Mucosa of rectum (tissue), 2 donors: ENCODE measurements around the gene TMEM151A.

ENCODE experiments used
- H3K27ac ChIP-seq, 2 donors: one replicate each; pipeline ENCODE4 v1.7.0; 2013; ENCODE audit warnings: inconsistent platforms in 2 of 2, low read depth in 2 of 2, low read length in 2 of 2
- H3K27me3 ChIP-seq, 2 donors: one replicate each; pipeline ENCODE4 v1.7.0; 2013; ENCODE audit warnings: low read length in 2 of 2; ENCODE audit not compliant: control insufficient read depth in 2 of 2, insufficient read depth in 2 of 2
- H3K36me3 ChIP-seq, 2 donors: one replicate each; pipeline ENCODE4 v1.7.0; 2013; ENCODE audit warnings: low read length in 2 of 2; ENCODE audit not compliant: control insufficient read depth in 2 of 2, insufficient read depth in 2 of 2
- H3K4me1 ChIP-seq, 2 donors: one replicate each; pipeline ENCODE4 v1.7.0; 2013; ENCODE audit warnings: low read length in 2 of 2, mild to moderate bottlenecking in 1 of 2; ENCODE audit not compliant: control insufficient read depth in 2 of 2, insufficient read depth in 2 of 2
- H3K4me3 ChIP-seq, 2 donors: one replicate each; pipeline ENCODE4 v1.7.0; 2013; ENCODE audit warnings: low read length in 2 of 2
- H3K9ac ChIP-seq, 2 donors: one replicate each; pipeline ENCODE4 v1.7.0; 2013; ENCODE audit warnings: low read length in 2 of 2, low read depth in 1 of 2, mild to moderate bottlenecking in 1 of 2
- H3K9me3 ChIP-seq, 2 donors: one replicate each; pipeline ENCODE4 v1.7.0; 2013; ENCODE audit warnings: low read length in 2 of 2; ENCODE audit not compliant: control insufficient read depth in 2 of 2
- donor health status: healthy.
- donor health status: Normal muscosa, but diverticular disease.

TMEM151A gene

GRCh38 chr11:66289548-66290329 is 2.0 kb upstream of the TMEM151A start:
- peak overlapping the region; percentile 88 to 91 for H3K4me3 ChIP-seq
- peaks cover 17 to 22% of the 10 kb centered on the region in 2 donors for H3K27me3 ChIP-seq
- H3K4me1 ChIP-seq: peaks cover 18 to 21% of the 10 kb centered on the region in 2 donors
- H3K9ac ChIP-seq: peak overlapping the region; percentile 84 to 85
- H3K27ac ChIP-seq: peak overlapping the region; percentile 92 to 93
- H3K9me3 ChIP-seq: no peaks in the 10 kb centered on the region
- peaks cover 5 to 6% of the 10 kb centered on the region in 2 donors for H3K36me3 ChIP-seq

- H3K4me3 ChIP-seq: peak overlapping the region in 1 of 2 donors; percentile 91
- H3K4me1 ChIP-seq: peaks cover 18 to 21% of the 10 kb centered on the region in 2 donors
- H3K36me3 ChIP-seq: peaks cover 2 to 5% of the 10 kb centered on the region in 2 donors
- no peak overlapping the region for H3K9ac ChIP-seq
- H3K27me3 ChIP-seq: peaks cover 17 to 22% of the 10 kb centered on the region in 2 donors
- H3K27ac ChIP-seq: no peak overlapping the region
- no peaks in the 10 kb centered on the region for H3K9me3 ChIP-seq
Measured at GRCh38 chr11:66290330-66290621, 1.4 kb upstream of the TMEM151A start.

GRCh38 chr11:66291303-66291705 is 390 bp upstream of the TMEM151A start:
- Histone ChIP-seq H3K9me3 (no peaks in the 10 kb centered on the region), H3K4me1 (peaks cover 18 to 21% of the 10 kb centered on the region in 2 donors), H3K36me3 (peaks cover 0 to 2% of the 10 kb centered on the region in 2 donors), H3K9ac (no peak overlapping the region), H3K27ac (no peak overlapping the region), H3K4me3 (peak overlapping the region in 1 of 2 donors; percentile 39), H3K27me3 (peaks cover 17 to 22% of the 10 kb centered on the region in 2 donors)

- Histone ChIP-seq H3K4me1 (peaks cover 17 to 18% of the 10 kb centered on the region in 2 donors), H3K27ac (no peak overlapping the region), H3K9ac (no peak overlapping the region), H3K36me3 (no peaks in the 10 kb centered on the region), H3K4me3 (no peak overlapping the region), H3K9me3 (no peaks in the 10 kb centered on the region), H3K27me3 (peaks cover 17 to 22% of the 10 kb centered on the region in 2 donors)
Measured at GRCh38 chr11:66292543-66293332, 1.0 kb downstream of the TMEM151A start.

- no peak overlapping the region for H3K27ac ChIP-seq
- H3K36me3 ChIP-seq: no peaks in the 10 kb centered on the region
- H3K4me1 ChIP-seq: peaks cover 11 to 12% of the 10 kb centered on the region in 2 donors
- H3K4me3 ChIP-seq: no peak overlapping the region
- no peaks in the 10 kb centered on the region for H3K9me3 ChIP-seq
- H3K9ac ChIP-seq: no peak overlapping the region
- peaks cover 17 to 22% of the 10 kb centered on the region in 2 donors for H3K27me3 ChIP-seq
Measured at GRCh38 chr11:66293352-66293751, 1.7 kb downstream of the TMEM151A start.

GRCh38 chr11:66293777-66294625 is 2.3 kb downstream of the TMEM151A start:
- peaks cover 8 to 10% of the 10 kb centered on the region in 2 donors for H3K4me1 ChIP-seq
- H3K27me3 ChIP-seq: peaks cover 17 to 22% of the 10 kb centered on the region in 2 donors
- H3K27ac ChIP-seq: no peak overlapping the region
- H3K9me3 ChIP-seq: no peaks in the 10 kb centered on the region
- no peaks in the 10 kb centered on the region for H3K36me3 ChIP-seq
- no peak overlapping the region for H3K9ac ChIP-seq
- H3K4me3 ChIP-seq: no peak overlapping the region

- Histone ChIP-seq H3K4me1 (peaks cover 3 to 4% of the 10 kb centered on the region in 2 donors), H3K27ac (no peak overlapping the region), H3K9ac (no peak overlapping the region), H3K27me3 (peaks cover 17 to 22% of the 10 kb centered on the region in 2 donors), H3K36me3 (no peaks in the 10 kb centered on the region), H3K4me3 (no peak overlapping the region), H3K9me3 (no peaks in the 10 kb centered on the region)
Measured at GRCh38 chr11:66294626-66295620, 3.2 kb downstream of the TMEM151A start.

- no peaks in the 10 kb centered on the region for H3K36me3 ChIP-seq
Measured at GRCh38 chr11:66297610-66298009, 5.9 kb downstream of the TMEM151A start.

GRCh38 chr11:66299186-66299585 is 7.5 kb downstream of the TMEM151A start:
- H3K4me1 ChIP-seq: no peaks in the 10 kb centered on the region

More at GRCh38 chr11:66297610-66298009, 5.9 kb downstream of the TMEM151A start:
- H3K4me3 ChIP-seq: no peak overlapping the region
- no peak overlapping the region for H3K9ac ChIP-seq
- H3K27ac ChIP-seq: no peak overlapping the region
- no peaks in the 10 kb centered on the region for H3K4me1 ChIP-seq
- H3K27me3 ChIP-seq: peaks cover 8 to 12% of the 10 kb centered on the region in 2 donors
- H3K9me3 ChIP-seq: no peaks in the 10 kb centered on the region

More at GRCh38 chr11:66299186-66299585, 7.5 kb downstream of the TMEM151A start:
- no peak overlapping the region for H3K27ac ChIP-seq
- no peak overlapping the region for H3K4me3 ChIP-seq
- no peak overlapping the region for H3K9ac ChIP-seq
- no peaks in the 10 kb centered on the region for H3K36me3 ChIP-seq
- no peaks in the 10 kb centered on the region for H3K27me3 ChIP-seq
- H3K9me3 ChIP-seq: no peaks in the 10 kb centered on the region
